Measurements from ENCODE around the gene PRSS50.

PRSS50 gene

GRCh38 chr3:46674031-46674845 is 43.4 kb downstream of the PRSS50 start:
- Histone ChIP-seq H3K27ac (no peak overlapping the region), H3K4me3 (no peak overlapping the region)

- H3K4me3 ChIP-seq: no peak overlapping the region
- no peak overlapping the region for H3K27ac ChIP-seq
Observed at GRCh38 chr3:46673151-46674030, 44.3 kb downstream of the PRSS50 start.

- no peak overlapping the region for H3K27ac ChIP-seq
Observed at GRCh38 chr3:46672349-46672695, 45.3 kb downstream of the PRSS50 start.

GRCh38 chr3:46671541-46672348 is 45.9 kb downstream of the PRSS50 start:
- H3K27ac ChIP-seq: no peak overlapping the region
- H3K4me3 ChIP-seq: no peak overlapping the region

More at GRCh38 chr3:46672349-46672695, 45.3 kb downstream of the PRSS50 start:
- H3K4me3 ChIP-seq: no peak overlapping the region

- H3K27ac ChIP-seq: no peak overlapping the region
- H3K4me3 ChIP-seq: no peak overlapping the region
Observed at GRCh38 chr3:46670891-46671427, 46.7 kb downstream of the PRSS50 start.

- no peak overlapping the region for H3K27ac ChIP-seq
- no peak overlapping the region for H3K4me3 ChIP-seq
Observed at GRCh38 chr3:46670000-46670890, 47.4 kb downstream of the PRSS50 start.

GRCh38 chr3:46669191-46669999 is 48.3 kb downstream of the PRSS50 start:
- no peak overlapping the region for H3K4me3 ChIP-seq

GRCh38 chr3:46668591-46668990 is 49.1 kb downstream of the PRSS50 start:
- Histone ChIP-seq H3K4me3 (no peak overlapping the region), H3K27ac (no peak overlapping the region)

More at GRCh38 chr3:46669191-46669999, 48.3 kb downstream of the PRSS50 start:
- no peak overlapping the region for H3K27ac ChIP-seq

GRCh38 chr3:46668116-46668515 is 49.6 kb downstream of the PRSS50 start:
- no peak overlapping the region for H3K27ac ChIP-seq
- H3K4me3 ChIP-seq: no peak overlapping the region

GRCh38 chr3:46667657-46668056 is 50.0 kb downstream of the PRSS50 start:
- Histone ChIP-seq H3K4me3 (no peak overlapping the region), H3K27ac (no peak overlapping the region)

- H3K27ac ChIP-seq: no peak overlapping the region
Observed at GRCh38 chr3:46667061-46667621, 50.5 kb downstream of the PRSS50 start.

GRCh38 chr3:46666453-46666845 is 51.2 kb downstream of the PRSS50 start:
- H3K27ac ChIP-seq: no peak overlapping the region
- no peak overlapping the region for H3K4me3 ChIP-seq

More at GRCh38 chr3:46667061-46667621, 50.5 kb downstream of the PRSS50 start:
- H3K4me3 ChIP-seq: no peak overlapping the region

- Histone ChIP-seq H3K4me3 (no peak overlapping the region), H3K27ac (no peak overlapping the region)
Observed at GRCh38 chr3:46665763-46666452, 51.8 kb downstream of the PRSS50 start.

GRCh38 chr3:46664971-46665762 is 52.5 kb downstream of the PRSS50 start:
- Histone ChIP-seq H3K27ac (no peak overlapping the region), H3K4me3 (no peak overlapping the region)

GRCh38 chr3:46664188-46664970 is 53.3 kb downstream of the PRSS50 start:
- Histone ChIP-seq H3K4me3 (no peak overlapping the region), H3K27ac (no peak overlapping the region)
